ENCODE results near the gene CFAP74.

The CFAP74 gene

GRCh38 chr1:1978108-1978507 lies 25.5 kb downstream of the CFAP74 start:
- Histone ChIP-seq H3K4me2 (ENCODE audit: low read length) (no peak overlapping the region), H2BK5ac (ENCODE audit: low read depth, low read length, poor library complexity) (no peak overlapping the region), H4K12ac (ENCODE audit: low read depth, low read length) (no peak overlapping the region), H3K27me3 (ENCODE audit: insufficient read depth, low read length) (no peaks in the 10 kb centered on the region), H3K4me1 (ENCODE audit: control insufficient read depth in 1 of 2, insufficient read depth in 2 of 2, low read length in 2 of 2) (no peaks in the 10 kb centered on the region), H2AFZ (ENCODE audit: insufficient read depth, low read length, poor library complexity) (no peak overlapping the region), H3K4ac (ENCODE audit: low read depth, low read length) (no peak overlapping the region), H3K23ac (ENCODE audit: low read length) (no peak overlapping the region), H4K8ac (ENCODE audit: low read depth, low read length) (no peak overlapping the region), H4K91ac (ENCODE audit: low read depth, low read length) (no peak overlapping the region), H3K27ac (ENCODE audit: low read depth, low read length) (no peak overlapping the region), H3K9me3 (ENCODE audit: insufficient read depth, low read depth, low read length) (peaks cover 24% of the 10 kb centered on the region), H3K9ac (ENCODE audit: low read length) (no peak overlapping the region), H2BK120ac (ENCODE audit: insufficient read depth, low read length, poor library complexity) (no peak overlapping the region), H2BK12ac (ENCODE audit: low read length) (no peak overlapping the region), H3K14ac (ENCODE audit: low read length) (no peak overlapping the region), H3K79me1 (ENCODE audit: low read length) (no peaks in the 10 kb centered on the region), H3K18ac (ENCODE audit: low read length) (no peak overlapping the region), H3K36me3 (ENCODE audit: control insufficient read depth in 1 of 2, insufficient read depth in 2 of 2, low read length in 2 of 2) (no peaks in the 10 kb centered on the region), H3K4me3 (ENCODE audit: low read depth, low read length) (no peak overlapping the region), H2AK5ac (ENCODE audit: low read length) (no peak overlapping the region), H3K79me2 (ENCODE audit: control insufficient read depth, insufficient read depth, low read length, poor library complexity) (no peaks in the 10 kb centered on the region)
- WGBS (ENCODE audit: extremely low coverage, insufficient coverage, insufficient read length), result no CpG with 5 or more reads among the region's 11 CpGs
- no peak for DNase-seq

GRCh38 chr1:1976031-1976430 lies 27.6 kb downstream of the CFAP74 start:
- no peaks in the 10 kb centered on the region for H3K36me3 ChIP-seq (ENCODE audit: control insufficient read depth in 1 of 2, insufficient read depth in 2 of 2, low read length in 2 of 2)
- no peak overlapping the region for H2BK12ac ChIP-seq (ENCODE audit: low read length)
- DNase-seq, result no peak
- no peak overlapping the region for H3K23ac ChIP-seq (ENCODE audit: low read length)
- no peaks in the 10 kb centered on the region for H3K4me1 ChIP-seq (ENCODE audit: control insufficient read depth in 1 of 2, insufficient read depth in 2 of 2, low read length in 2 of 2)
- H3K9me3 ChIP-seq (ENCODE audit: insufficient read depth, low read depth, low read length), result peaks cover 23% of the 10 kb centered on the region
- no peak overlapping the region for H2AK5ac ChIP-seq (ENCODE audit: low read length)
- no peak overlapping the region for H3K9ac ChIP-seq (ENCODE audit: low read length)
- H4K91ac ChIP-seq (ENCODE audit: low read depth, low read length), result no peak overlapping the region
- no peaks in the 10 kb centered on the region for H3K27me3 ChIP-seq (ENCODE audit: insufficient read depth, low read length)
- no peak overlapping the region for H2BK120ac ChIP-seq (ENCODE audit: insufficient read depth, low read length, poor library complexity)
- H3K27ac ChIP-seq (ENCODE audit: low read depth, low read length), result no peak overlapping the region
- H3K4ac ChIP-seq (ENCODE audit: low read depth, low read length), result no peak overlapping the region
- no CpG with 5 or more reads among the region's 19 CpGs for WGBS (ENCODE audit: extremely low coverage, insufficient coverage, insufficient read length)
- H2BK5ac ChIP-seq (ENCODE audit: low read depth, low read length, poor library complexity), result no peak overlapping the region
- no peaks in the 10 kb centered on the region for H3K79me2 ChIP-seq (ENCODE audit: control insufficient read depth, insufficient read depth, low read length, poor library complexity)
- H3K4me2 ChIP-seq (ENCODE audit: low read length), result no peak overlapping the region
- H3K79me1 ChIP-seq (ENCODE audit: low read length), result no peaks in the 10 kb centered on the region
- no peak overlapping the region for H3K4me3 ChIP-seq (ENCODE audit: low read depth, low read length)
- H3K14ac ChIP-seq (ENCODE audit: low read length), result no peak overlapping the region
- no peak overlapping the region for H4K12ac ChIP-seq (ENCODE audit: low read depth, low read length)
- no peak overlapping the region for H3K18ac ChIP-seq (ENCODE audit: low read length)
- no peak overlapping the region for H2AFZ ChIP-seq (ENCODE audit: insufficient read depth, low read length, poor library complexity)
- H4K8ac ChIP-seq (ENCODE audit: low read depth, low read length), result no peak overlapping the region

GRCh38 chr1:1975535-1975934 lies 28.1 kb downstream of the CFAP74 start:
- Histone ChIP-seq H3K9ac (ENCODE audit: low read length) (no peak overlapping the region), H3K79me1 (ENCODE audit: low read length) (no peaks in the 10 kb centered on the region), H3K36me3 (ENCODE audit: control insufficient read depth in 1 of 2, insufficient read depth in 2 of 2, low read length in 2 of 2) (no peaks in the 10 kb centered on the region), H2AK5ac (ENCODE audit: low read length) (no peak overlapping the region), H3K27me3 (ENCODE audit: insufficient read depth, low read length) (no peaks in the 10 kb centered on the region), H3K4ac (ENCODE audit: low read depth, low read length) (no peak overlapping the region), H3K4me1 (ENCODE audit: control insufficient read depth in 1 of 2, insufficient read depth in 2 of 2, low read length in 2 of 2) (no peaks in the 10 kb centered on the region), H3K9me3 (ENCODE audit: insufficient read depth, low read depth, low read length) (peaks cover 24% of the 10 kb centered on the region), H3K4me3 (ENCODE audit: low read depth, low read length) (no peak overlapping the region), H4K8ac (ENCODE audit: low read depth, low read length) (no peak overlapping the region), H4K91ac (ENCODE audit: low read depth, low read length) (no peak overlapping the region), H4K12ac (ENCODE audit: low read depth, low read length) (no peak overlapping the region), H3K4me2 (ENCODE audit: low read length) (no peak overlapping the region), H3K23ac (ENCODE audit: low read length) (no peak overlapping the region), H3K14ac (ENCODE audit: low read length) (no peak overlapping the region), H2BK5ac (ENCODE audit: low read depth, low read length, poor library complexity) (no peak overlapping the region), H3K79me2 (ENCODE audit: control insufficient read depth, insufficient read depth, low read length, poor library complexity) (no peaks in the 10 kb centered on the region), H3K18ac (ENCODE audit: low read length) (no peak overlapping the region), H2BK12ac (ENCODE audit: low read length) (no peak overlapping the region), H2BK120ac (ENCODE audit: insufficient read depth, low read length, poor library complexity) (no peak overlapping the region), H2AFZ (ENCODE audit: insufficient read depth, low read length, poor library complexity) (no peak overlapping the region), H3K27ac (ENCODE audit: low read depth, low read length) (no peak overlapping the region)
- no CpG with 5 or more reads among the region's 14 CpGs for WGBS (ENCODE audit: extremely low coverage, insufficient coverage, insufficient read length)
- no peak for DNase-seq

GRCh38 chr1:1974834-1975233 lies 28.8 kb downstream of the CFAP74 start:
- Histone ChIP-seq H2BK12ac (ENCODE audit: low read length) (no peak overlapping the region), H4K8ac (ENCODE audit: low read depth, low read length) (no peak overlapping the region), H3K79me2 (ENCODE audit: control insufficient read depth, insufficient read depth, low read length, poor library complexity) (no peaks in the 10 kb centered on the region), H3K4me2 (ENCODE audit: low read length) (no peak overlapping the region), H3K18ac (ENCODE audit: low read length) (no peak overlapping the region), H2AFZ (ENCODE audit: insufficient read depth, low read length, poor library complexity) (no peak overlapping the region), H4K91ac (ENCODE audit: low read depth, low read length) (no peak overlapping the region), H3K23ac (ENCODE audit: low read length) (no peak overlapping the region), H3K79me1 (ENCODE audit: low read length) (no peaks in the 10 kb centered on the region), H4K12ac (ENCODE audit: low read depth, low read length) (no peak overlapping the region), H3K4me1 (ENCODE audit: control insufficient read depth in 1 of 2, insufficient read depth in 2 of 2, low read length in 2 of 2) (no peaks in the 10 kb centered on the region), H2AK5ac (ENCODE audit: low read length) (no peak overlapping the region), H3K36me3 (ENCODE audit: control insufficient read depth in 1 of 2, insufficient read depth in 2 of 2, low read length in 2 of 2) (no peaks in the 10 kb centered on the region), H3K4me3 (ENCODE audit: low read depth, low read length) (no peak overlapping the region), H3K9me3 (ENCODE audit: insufficient read depth, low read depth, low read length) (peaks cover 24% of the 10 kb centered on the region), H2BK120ac (ENCODE audit: insufficient read depth, low read length, poor library complexity) (no peak overlapping the region), H2BK5ac (ENCODE audit: low read depth, low read length, poor library complexity) (no peak overlapping the region), H3K27me3 (ENCODE audit: insufficient read depth, low read length) (no peaks in the 10 kb centered on the region), H3K14ac (ENCODE audit: low read length) (no peak overlapping the region), H3K27ac (ENCODE audit: low read depth, low read length) (no peak overlapping the region), H3K4ac (ENCODE audit: low read depth, low read length) (no peak overlapping the region), H3K9ac (ENCODE audit: low read length) (no peak overlapping the region)
- no peak for DNase-seq
- WGBS (ENCODE audit: extremely low coverage, insufficient coverage, insufficient read length), result no CpG with 5 or more reads among the region's 22 CpGs

All from trophoblast cell (in vitro differentiated cells and primary cell).